Stimulated activated CD8-positive, alpha-beta memory T cell treated with anti-CD3 and anti-CD28 coated beads, Interleukin-15, amount 100 ng/mL, for 4 hours (primary cell): Measurements from ENCODE around the gene ZBTB47.

ENCODE experiments used
- DNase-seq, 2 donors: peaks; one replicate each; pipeline ENCODE4 v3.0.0-alpha.2; 2020; ENCODE audit warnings: low read depth in 2 of 2

Gene ZBTB47

GRCh38 chr3:42652611-42653302 lies 740 bp upstream of the ZBTB47 start:
- DNase-seq, result no peak

DNA sequence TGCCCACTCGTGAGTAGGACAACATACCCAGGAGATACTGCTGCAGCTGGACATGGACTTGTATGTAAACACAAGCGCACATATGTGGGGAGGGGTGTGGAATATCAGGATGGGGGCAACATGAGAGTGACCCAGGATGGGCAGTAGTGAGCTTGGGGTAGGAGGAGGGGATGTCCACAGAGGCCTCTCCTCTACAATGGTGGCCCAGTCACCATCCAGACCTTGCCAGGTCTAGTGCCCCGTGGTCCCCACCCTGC lies 266 bp upstream of the ZBTB47 start:
- no peak for DNase-seq

GRCh38 chr3:42654331-42655201 lies 1.1 kb downstream of the ZBTB47 start:
- no peak for DNase-seq

DNA sequence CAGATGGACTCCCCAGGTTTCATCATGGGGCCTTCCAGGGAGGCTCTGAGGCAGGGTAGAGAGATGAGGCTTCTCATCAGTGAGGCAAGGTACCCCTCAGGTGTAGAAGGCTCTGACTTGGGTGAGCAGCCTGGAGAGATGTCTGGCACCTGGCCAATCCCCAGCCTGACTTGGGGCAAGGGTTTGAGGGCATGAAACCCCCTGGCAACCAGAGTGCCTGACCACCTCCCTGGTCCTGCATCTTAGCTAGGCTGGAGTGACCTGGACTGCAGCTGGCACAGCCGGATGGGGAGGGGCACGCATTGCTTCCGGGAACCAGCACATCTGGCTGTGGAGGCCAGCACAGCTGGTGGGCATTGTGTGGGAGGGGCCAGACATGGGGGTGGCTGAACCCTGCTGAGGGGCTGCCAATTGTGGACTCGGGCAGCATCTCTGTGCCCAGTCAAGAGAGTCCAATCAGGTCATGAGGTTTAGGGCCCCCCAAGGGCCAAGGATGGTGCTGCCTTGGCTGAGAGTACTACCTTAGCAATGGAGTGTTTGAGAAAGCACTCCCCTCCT lies 1.9 kb downstream of the ZBTB47 start:
- no peak for DNase-seq

DNA sequence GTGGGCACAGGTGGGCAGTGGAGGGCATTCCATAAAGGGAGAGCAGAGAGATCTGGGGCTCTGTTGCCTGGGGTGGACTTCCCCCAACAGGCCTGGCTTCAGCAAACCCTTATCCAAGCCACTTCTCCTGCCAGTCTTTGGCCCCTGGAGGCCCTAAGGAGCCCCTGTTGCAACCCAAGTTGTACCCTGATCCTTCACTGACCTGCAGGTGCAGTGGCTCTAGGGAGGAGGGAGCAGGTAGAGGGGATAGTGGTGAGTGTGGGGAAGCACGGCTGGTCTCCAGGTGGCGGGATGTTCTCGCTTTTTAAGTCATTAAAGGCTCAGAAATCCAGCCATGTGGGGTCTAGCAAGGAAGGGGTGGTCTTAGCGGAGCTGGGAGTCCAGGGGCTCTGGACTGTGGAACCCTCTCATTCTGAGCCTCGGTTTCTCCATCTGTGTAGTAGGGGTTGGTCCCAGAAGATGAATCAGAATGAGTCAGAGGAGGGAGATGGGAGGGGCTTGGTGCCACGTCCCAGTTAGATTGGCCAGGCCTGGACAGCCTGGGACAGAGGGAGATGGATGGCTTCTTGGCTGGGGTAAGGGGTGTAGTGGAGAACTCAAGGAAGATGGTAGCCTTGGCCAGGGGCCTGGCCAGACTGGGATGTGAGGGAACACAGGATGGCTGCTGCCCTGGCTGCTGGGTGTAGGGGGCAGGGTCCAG lies 2.6 kb downstream of the ZBTB47 start:
- no peak for DNase-seq

GRCh38 chr3:42656680-42657610 lies 3.4 kb downstream of the ZBTB47 start:
- no peak for DNase-seq

- no peak for DNase-seq
These were observed 4.2 kb downstream of the ZBTB47 start for GRCh38 chr3:42657675-42658074.

- no peak for DNase-seq
These were observed 4.7 kb downstream of the ZBTB47 start for GRCh38 chr3:42658091-42658770.

- DNase-seq, result no peak
These were observed 5.4 kb downstream of the ZBTB47 start for GRCh38 chr3:42658771-42659390.

- no peak for DNase-seq
These were observed 6.1 kb downstream of the ZBTB47 start for GRCh38 chr3:42659451-42660130.

DNA sequence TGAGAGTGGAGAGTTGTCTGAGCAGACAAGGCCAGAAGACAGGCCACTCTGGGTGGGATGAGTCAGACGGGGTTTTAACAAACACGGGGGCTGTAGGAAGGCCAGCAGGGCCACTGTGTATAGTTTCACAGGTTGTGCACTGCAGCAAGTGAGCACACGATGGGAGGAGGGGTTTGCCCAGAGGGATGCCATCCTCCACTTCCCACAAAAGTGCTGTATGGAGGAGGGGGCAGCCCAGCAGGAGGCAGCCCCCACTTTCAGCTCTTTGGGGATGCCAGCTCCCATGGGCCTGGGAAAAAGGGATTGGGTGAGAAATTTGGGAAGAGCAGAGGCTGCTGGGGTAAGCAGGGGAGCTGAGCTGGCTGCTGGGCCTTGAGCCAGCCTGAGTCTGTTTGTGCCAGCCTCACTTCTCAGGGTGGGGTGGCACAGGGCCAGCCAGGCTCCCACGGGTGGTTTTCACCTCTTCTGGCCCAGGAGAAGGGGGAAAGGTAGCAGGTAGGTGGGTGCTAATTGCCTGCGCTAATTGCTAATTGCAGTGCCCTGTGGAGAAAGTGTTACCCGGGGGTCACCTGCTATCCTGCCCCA lies 6.7 kb downstream of the ZBTB47 start:
- DNase-seq, result no peak

DNA sequence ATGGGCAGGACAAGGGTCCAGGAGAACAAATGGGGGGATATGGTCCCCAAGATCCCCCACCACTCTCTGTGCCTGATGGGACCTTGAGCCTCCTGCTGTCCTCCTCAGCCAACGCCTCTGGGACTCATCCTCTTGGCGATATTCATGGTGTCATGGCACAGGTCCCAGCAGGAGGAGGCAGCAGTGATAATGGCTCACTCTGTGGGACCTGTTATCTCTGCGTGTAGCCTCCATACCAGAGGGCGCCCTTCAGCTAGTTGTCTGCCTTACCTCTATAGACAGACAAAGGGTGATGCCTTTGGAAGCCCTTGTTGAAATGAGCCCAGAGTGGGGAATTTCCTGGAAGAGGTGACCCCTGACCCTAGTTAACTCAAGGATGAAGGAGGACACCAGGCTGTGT lies 7.4 kb downstream of the ZBTB47 start:
- no peak for DNase-seq

DNA sequence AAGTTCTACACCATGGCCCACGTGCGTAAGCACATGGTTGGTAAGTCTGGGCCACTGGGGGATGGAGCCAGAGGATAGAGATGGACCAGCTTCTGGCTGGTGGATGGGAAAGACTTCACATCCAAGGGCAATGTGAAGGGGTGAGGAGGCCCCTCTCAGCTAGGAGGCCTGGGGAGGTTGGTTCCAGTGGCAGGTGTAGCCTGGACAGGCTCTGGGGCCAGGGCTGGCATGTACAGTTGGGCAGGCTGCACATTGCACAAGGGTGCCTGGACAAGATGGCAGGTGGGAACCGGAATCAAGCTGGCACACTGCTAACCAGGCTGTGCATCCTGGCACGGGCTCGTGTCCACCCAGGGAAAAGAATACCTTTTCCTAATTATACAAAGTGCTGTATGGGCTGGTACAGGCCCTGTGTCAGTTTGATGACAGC lies 8.1 kb downstream of the ZBTB47 start:
- no peak for DNase-seq

DNA sequence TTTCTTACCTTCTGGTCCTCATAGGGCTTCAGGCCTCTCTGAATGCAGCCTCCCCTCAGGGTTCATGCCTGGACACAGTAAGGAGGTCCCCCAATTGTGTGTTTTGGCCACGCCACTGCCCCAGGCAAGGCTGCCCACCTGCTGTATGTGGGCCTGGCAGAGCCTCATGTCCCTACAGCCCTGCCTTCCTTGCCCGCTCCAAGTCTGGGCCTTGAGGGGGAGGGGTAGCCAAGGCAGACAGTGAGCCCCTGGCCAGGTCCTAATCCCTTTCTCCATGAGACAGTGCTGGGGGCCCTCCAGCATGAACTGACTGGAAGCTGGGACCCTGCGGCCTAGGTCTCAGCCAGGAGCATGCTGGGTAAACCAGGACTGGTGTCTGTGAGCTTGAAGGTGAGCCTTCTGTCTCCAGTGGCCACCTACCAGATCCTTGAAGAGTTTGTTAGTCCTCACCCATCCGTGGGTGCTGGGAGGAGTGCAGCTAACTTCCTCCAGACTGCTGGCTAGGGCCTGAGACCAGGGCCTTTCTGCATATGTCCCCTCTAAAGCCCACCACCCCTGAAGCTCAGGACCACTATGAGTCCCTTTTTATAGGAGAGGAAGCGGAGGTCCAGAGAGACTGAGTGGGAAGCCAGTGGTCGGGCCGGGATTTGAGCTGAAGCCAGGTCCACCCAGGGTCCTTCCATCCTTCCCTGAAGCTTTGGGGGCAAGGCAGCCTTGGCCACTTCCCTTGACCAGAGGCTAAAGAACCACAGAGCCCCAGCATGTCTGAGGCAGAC lies 8.7 kb downstream of the ZBTB47 start:
- DNase-seq, result no peak

- no peak for DNase-seq
These were observed 9.5 kb downstream of the ZBTB47 start for GRCh38 chr3:42662813-42663535.

- DNase-seq, result no peak
These were observed 10.3 kb downstream of the ZBTB47 start for GRCh38 chr3:42663581-42664437.

GRCh38 chr3:42664438-42664803 lies 10.9 kb downstream of the ZBTB47 start:
- DNase-seq, result no peak
